Activated naive CD4-positive, alpha-beta T cell treated with Interleukin-2 at 50 U/mL for 16 hours (primary cell): ENCODE measurements around the gene STEAP1.
"Not testable (repeated sequence)": the region's sequence is repeated elsewhere in the genome, so short reads cannot be mapped to it uniquely, and the experiment has no call there.

Source experiments
- DNase-seq: peaks from one replicate; pipeline ENCODE4 v3.0.0-alpha.2; 2020

The STEAP1 gene

DNA sequence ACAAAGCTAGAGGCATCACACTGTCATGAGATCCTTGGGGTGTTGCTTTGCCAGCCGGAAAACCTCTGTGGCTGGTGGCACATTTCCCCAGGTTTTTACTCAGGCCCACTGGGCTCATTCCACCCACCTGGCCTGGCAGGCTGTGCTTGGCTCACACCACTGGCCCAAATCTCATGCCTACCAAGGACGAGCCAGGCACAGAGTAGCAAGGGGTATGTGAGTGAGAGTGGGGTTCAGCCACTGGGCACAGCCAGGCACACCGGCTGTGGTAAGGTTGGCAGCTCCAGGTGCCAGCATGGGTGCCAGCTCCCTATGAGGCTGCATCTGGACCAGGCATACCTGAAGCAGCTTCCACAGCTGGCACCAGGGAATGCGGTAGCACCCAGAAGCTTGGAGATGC is 21.4 kb downstream of the STEAP1 start:
- DNase-seq = no peak

DNA sequence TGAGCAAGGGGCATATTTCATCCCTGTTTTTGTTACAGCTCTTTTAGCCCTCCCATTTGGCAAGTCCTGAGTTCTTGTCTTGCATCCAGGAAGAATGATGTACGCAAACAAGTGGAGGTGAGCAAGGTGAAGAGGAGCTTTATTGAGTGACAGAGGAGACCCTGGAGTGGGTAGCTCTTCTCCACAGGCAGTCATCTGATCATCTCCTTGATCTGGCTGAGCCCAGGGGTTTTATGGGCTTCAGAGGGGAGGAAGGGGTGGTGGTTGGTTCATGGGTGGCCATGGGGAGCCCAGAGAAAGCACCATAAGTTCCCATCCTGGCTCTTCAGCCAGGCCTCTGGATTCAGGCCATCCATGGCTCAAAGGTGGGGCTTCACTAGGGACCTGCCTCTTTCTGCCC is 21.9 kb downstream of the STEAP1 start:
- DNase-seq = no peak

DNA sequence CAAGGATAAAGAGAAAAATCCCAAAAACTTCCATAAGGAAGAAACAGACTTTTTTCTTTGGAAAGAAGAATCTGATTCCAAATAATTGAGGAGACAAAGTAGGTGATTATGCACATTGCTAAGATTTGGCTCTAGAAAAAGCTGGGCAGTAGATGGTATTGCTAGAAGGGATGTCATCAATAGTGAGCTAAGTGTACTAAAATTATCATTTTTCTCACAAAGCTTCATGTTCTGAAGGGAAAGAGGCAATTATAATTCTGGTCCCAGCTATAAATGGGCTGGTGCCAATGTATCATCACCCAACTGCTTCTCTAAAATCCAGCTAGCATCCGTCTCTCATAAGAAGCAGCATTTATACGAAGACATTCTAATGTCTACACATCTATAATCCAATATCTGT is 23.9 kb downstream of the STEAP1 start:
- DNase-seq = no peak

DNA sequence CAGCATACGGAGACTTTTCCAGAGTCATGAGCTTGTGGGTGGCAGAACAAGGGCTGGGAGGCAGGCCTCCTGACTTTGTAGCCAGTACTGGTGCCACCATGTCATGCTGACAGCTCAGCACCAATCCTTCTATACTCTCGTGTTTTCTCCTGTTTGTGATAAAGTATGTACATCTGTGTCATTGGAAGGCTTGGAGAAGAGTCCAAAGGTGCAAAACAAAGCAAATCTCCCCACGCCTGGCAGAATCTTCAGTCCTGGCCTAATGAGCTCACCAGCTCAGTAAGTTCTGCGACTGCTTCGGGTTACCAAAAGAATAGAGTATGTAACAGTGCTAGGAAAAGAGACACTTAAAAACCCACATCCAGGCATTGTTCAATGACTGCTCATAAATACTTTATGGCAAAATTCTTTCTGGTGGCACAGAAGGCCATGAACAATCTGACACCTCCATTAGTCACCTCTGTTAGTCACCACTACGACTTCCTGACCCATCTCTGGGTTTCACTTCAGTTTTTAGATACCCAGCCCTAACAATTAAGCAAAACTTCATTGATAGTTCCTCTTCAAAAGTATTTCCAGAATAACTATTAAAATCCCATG is 24.5 kb downstream of the STEAP1 start:
- no peak for DNase-seq

DNA sequence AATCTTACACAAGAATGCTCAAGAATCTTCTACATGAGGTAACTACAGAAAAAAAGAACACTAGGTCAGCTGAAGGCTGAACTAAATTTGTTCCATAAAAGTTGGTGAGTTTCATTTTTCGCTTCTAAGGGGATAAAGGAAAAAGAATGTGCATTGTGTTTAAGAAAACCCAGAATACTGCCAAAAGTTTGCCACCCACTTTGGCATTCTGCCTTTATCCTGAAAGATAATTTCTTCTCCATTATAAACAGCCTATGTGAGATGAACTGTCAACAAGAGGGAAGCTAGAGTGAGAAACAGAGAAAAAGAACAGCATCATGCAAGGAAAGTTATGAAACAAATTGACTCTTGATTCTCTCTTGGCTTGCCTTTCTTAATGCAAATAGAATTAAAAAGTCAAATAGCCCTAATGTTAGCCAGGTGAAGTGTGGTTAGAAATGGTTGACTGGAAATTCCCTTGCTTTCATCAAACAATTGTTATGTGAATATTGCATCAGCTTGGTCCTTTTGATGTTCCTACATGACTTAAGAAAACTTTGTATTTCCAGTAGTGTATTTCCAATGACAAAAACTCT is 25.8 kb downstream of the STEAP1 start:
- no peak for DNase-seq

DNA sequence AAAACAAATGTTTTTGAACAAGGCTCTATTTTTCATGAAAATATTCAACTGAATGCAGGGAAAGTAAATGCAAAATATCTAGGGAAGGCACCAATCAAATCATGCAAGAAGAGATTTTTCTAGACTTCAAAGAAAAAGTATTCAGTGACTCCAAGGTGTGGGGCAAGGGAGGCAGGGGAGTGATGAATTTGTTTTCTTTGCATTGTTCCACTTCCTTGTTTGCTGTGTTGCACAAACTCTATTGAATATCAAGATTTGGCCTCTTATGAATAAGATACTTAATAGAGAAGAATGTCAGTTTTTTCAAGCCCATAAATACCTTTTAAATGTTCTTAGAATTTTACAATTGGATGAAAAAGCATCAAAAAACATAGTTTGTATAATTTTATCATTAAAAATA is 26.4 kb downstream of the STEAP1 start:
- no peak for DNase-seq

DNA sequence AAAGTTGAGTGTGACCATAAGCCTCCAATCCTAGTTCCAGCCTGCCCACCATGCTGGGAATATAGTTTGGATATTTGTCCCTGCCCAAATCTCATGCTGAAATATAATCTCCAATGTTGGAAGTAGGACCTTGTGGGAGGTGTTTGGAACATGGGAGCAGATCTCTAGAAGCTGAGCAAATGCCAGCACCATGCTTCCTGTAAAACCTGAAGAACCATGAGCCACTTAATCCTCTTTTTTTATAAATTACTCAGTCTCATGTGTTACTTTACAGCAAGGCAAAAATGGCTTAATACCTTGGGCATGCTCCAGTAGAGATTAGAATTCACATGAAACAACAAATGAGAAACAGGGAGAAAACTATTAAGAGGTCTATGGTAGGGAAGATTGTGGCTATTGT is 27.2 kb downstream of the STEAP1 start:
- DNase-seq = no peak

DNA sequence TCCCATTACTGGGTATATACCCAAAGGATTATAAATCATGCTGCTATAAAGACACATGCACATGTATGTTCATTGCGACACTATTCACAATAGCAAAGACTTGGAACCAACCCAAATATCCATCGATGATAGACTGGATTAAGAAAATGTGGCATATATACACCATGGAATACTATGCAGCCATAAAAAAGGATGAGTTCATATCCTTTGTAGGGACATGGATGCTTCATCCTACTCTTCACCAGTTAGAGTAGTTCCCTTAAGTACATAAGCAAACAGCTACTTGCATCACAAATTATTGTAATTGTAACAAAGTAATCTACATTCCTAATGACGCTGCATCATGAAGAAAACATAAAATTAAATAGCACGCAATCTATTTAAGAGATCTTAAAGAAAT is 32.0 kb downstream of the STEAP1 start:
- not testable (repeated sequence) for DNase-seq

DNA sequence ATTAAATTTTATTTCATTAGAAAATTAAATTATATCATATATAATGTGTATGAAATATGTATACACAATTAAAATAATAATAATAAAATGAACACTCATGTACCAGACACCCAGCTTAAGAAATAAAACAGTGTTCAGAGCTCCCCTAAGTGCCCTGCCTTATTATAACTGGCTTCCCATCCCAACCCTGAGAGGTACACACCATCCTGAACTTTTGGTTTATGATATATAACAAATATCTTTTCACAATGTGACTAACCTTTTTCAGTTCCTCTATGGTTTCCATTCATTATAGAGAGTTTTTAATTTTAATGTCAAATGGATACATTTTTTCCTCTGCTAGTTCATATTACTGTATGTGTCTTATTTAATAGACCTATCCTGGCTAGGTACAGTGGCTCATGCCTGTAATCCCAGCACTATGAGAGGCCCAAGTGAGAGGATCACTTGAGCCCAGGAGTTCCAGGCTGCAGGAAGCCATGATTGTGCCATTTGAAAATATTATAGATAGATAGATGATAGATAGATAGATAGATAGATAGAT is 33.3 kb downstream of the STEAP1 start:
- DNase-seq = no peak

DNA sequence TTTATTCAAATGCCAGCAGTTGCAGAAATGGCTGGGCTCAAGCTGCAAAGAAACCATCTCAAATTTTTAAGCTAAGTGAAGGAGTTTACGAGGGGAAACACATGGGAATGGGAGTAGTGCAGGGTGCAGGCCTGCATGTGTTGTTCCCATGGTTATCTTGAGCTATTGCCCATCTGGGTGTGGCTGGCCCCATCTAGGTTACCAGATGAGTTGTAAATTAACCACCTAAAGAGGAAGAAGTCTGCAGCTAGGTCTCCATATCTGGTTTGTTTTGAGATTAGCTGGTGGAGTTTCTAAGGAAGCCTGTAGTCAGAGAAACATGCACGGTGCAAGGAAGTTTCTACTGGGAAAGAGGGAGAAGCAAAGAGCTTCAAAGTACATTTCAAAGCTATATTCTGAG is 34.0 kb downstream of the STEAP1 start:
- DNase-seq = no peak

DNA sequence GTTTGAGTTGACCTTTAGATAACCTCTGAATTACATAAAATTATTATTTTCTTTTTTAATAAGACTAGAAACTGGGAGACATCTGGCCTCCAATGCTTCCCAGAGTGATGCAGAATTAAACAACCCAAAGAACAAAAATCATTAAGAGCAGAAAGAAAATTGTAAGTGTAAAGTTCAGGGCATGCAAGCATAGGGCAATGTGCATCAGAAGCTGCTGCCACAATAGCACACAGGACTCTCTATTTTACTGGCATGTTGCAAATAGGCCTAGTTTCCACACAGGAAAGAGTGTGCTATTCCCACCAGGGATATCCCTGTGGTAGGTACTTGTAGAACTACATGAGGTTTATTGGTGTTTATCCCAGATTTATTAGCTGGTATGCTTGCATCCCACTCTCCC is 36.7 kb downstream of the STEAP1 start:
- DNase-seq = no peak

DNA sequence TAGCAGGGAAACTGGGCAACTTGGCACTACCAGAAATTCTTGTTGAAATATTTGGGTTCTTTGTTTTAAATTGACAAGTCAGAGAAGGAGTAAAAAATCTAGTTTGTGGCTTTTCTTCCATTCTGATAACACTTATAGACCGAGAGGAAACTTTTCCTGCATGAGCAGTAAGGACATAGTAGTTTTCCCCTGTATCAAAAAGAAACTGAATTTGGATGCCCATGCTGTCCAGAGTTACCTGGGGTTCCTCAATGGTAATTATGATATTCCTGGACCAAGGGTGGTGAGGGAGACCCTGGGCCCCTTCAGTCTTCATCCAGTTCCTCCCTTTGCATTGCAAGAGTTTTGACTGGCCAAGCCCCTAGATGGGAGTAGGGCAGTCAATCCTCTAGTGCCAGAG is 37.4 kb downstream of the STEAP1 start:
- DNase-seq = no peak

DNA sequence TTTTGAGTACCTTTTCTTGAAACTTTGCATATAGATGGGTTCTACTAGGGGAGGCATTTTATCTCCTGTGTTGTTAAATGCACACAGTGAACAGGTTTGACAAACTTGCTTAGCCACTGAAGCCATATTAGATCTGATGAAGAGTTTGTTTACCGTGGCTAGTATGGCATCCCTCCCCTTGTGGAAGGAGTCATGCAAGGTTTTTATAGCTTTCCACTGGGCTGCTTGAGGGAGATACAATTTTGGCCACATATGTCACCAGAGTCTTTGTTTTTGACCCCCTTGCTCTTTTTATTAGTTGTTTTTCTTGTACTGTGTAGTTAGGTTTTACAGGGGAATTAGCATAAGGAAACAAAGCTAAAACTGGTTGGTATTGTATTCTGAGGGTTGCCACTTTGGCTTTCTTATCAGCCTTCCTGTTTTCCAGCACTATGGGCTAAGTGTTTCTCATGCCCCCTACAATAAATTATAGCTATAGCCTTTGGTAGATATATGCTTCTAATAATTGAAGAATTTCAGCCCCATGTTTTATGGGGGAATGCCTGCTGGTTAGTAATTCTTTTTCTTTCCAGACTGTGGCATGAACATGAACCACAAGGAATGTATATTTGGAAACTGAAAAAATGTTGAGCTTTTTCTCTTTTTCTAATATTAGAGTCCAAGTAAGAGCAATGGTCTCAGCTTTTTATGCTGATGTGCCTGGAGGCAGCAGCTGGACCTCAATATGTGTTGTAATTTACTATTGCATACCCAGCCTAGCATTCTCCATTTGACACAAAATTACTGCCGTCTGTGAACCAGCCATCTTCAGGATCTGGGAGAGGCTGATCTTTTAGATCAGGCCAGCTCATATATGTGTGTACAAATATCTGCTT is 38.8 kb downstream of the STEAP1 start:
- DNase-seq = no peak

DNA sequence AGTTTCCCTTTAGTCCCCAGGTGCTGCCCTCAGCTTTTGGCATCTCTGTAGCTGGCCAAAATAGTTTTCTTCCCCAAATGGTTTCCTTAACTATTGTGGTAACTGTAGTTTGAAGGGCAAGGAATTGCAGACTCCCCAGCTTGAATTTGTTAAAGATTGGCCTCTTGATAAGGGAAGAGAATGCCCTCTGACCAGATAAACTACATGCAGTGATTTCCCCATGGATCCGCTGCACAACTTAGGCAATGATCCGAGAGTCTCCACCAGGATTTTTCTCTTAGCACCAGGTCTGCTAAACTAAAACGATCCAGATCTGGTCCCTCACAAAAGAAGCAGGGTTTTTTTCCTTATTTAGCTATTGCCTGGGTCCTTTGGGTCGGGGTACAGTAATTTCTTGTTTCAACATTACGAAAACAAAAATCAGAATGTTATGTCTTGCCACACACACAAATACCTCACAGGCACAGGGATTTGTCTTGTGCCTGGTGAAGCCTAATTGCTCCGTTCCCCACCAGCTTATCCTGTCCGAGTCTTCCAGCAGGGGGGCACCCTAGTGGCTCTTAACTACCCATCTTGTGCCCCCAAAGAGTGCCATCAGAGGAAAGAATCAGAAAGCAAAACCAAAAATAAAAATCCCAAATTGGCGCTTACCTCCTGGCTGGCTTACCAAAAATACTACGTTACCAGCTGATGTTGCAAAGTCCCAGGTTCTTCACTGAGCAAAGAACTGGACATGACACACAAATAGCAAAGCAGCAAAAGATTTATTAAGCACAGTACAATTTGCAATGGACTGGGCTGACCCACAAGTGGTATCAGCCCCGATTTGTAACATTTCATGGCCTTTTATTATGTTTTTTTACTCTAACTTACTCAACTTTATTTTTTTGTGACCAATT is 40.9 kb downstream of the STEAP1 start:
- no peak for DNase-seq

DNA sequence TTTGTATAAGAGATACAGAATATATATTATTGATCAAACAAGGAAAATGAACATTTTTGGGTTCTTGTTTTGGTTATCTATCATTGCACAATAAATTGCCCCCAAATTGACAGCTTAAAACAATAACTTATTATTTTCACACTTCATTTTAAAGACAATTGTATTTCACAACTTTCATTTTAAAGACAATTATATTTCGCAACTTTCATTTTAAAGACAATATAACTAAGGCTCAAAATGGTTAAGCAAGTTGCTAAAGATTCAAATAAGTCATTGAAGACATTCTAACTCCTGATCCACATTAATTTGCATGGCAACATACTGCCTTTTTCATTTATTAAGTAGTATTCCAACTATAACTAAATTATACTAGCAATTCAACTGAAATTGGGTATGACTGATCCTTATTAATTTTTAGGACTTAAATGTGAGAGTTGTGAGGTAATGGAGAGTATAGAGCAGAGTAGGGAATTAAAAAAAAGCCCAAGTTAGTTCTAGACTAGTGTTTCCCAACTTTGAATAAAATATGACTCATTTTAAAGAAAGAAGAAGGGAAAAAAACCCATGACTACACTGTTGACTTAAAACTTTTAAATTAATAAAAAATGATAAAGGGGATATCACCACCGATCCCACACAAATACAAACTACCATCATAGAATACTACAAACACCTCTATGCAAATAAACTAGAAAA is 47.4 kb downstream of the STEAP1 start:
- no peak for DNase-seq

DNA sequence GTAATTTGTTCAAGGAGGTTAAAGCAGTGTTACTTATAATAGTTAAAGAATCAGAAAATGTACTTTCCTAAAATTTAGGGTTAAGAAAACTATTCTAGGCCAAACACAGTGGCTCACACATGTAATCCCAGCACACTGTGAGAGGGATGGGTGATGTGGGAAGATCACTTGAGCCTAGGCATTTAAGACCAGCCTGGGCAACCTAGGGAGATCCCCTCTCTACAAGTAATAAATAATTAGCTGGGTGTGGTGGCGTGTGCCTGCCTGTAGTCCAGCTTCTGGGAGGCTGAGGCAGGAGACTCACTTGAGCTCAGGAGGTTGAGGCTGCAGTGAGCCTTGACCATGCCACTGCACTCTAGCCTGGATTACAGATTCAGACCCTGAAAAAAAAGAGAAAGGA is 53.7 kb downstream of the STEAP1 start:
- DNase-seq = no peak

DNA sequence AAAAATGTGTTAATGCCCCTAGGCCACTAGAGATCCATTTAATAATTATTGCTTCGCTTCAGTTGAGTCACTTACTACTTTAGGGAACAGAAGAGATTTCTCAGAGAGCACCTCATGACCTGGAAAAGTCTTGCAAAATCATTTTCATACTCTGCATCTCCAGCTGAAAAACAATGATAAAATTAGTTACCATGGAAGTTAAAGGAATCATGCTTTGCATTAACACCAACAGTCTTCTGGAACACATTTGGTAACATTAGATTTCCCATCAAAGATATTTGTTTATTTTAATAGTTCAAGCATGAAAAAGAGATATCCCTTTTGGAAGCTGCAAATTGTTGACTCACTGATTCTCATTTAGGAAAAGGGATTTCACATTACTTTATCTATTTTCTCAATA is 55.5 kb downstream of the STEAP1 start:
- DNase-seq = no peak

DNA sequence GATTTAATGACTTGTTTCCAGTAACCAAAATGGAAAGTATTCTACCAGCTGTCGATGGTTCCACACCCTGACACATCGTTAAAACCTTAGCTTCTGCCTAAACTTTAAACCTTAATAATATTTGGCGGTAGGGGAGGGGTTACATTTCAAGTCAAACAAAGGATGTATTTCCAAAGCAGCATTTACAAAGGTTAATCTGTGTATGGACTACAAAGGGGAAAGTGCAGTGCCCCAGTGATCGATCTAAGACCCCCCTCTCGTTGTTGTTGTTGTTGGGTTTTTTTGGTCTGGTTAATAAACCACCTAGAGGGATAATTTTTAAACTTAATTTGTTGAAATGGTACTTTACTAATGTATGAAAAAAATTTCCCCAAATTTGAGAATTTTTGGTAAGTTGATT is 56.2 kb downstream of the STEAP1 start:
- DNase-seq = no peak

DNA sequence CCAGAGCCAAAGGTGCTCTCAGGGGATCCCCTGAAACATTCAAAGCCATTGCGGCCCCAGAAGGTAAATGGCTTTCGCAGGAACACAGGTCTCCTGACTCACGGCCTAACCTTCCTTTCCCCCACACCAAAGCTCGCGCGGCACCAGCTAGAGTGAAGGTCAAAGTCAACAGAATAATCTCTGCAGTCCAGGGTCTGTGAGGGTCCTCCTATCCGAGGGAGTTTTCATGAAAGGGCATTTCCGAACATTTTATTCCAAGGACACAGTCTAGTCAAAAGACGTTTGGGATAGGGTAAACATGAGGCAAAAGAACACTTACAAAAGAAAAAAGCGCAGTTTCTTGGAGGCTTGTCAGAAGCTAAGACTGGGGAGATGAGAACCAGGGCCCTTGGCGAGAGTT is 56.7 kb downstream of the STEAP1 start:
- no peak for DNase-seq

DNA sequence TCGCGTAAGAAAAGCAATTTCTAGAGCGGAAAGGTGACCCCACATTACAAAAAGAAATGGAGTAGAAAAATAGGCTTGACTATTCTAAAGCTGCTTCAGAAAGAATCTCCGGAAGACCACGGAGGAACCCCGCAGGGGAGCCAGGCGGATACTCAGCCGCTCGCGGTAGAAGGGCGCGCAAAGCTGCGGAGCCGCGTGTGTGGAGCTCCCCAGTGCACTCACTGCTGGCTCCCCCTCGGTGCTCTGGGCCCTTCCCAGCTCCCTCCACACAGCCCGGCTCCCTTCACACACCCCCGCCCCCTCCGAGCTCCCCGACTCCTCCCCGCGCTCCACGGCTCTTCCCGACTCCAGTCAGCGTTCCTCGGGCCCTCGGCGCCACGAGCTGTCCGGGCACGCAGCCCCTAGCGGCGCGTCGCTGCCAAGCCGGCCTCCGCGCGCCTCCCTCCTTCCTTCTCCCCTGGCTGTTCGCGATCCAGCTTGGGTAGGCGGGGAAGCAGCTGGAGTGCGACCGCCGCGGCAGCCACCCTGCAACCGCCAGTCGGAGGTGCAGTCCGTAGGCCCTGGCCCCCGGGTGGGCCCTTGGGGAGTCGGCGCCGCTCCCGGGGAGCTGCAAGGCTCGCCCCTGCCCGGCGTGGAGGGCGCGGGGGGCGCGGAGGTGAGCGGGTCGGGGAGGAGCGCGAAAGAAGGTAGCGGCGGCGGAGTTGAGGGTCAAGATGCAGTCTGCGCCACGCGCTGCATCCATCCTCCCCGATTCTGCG is 57.3 kb downstream of the STEAP1 start, which contains the start of gene STEAP2:
Gene STEAP2, plus strand, starts transcription at position 350 of the 758 bp plus-strand sequence. CDS start 13,343 bp downstream, outside the sequence.
- no peak for DNase-seq

DNA sequence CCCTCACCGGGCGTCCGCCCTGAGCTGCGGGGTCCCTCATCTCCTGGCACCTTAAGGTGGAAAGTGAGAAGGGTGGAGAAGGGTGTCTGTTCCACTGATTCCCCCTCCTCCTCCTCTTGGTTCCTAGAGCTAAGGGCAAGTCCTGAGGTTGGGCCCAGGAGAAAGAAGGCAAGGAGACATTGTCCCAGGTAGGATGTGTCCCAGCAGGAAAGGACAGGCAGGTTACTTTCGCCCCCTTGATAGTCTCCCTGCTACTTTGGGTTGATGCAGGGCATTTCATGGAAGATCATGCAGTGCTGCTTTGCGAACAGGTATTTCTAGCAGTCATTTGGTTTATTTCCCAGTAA is 57.9 kb downstream of the STEAP1 start:
- no peak for DNase-seq

DNA sequence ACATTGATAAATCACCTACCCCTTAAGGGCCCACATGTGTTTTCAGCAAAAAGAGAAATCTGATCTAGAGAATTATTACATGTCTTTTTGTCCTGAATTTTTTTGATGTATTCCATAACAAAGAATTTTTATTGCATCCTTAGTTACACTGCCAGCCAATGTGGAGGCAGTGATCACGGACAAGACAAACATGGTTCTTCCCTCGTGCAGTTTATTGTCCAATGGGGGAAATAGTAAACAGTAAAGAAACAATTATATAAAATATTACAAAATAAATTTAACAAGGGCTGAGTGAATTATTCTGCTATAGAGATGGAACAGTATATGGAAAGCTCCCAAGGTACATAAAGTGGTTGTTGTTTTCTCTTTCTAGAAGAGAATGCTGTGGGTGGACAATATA is 59.3 kb downstream of the STEAP1 start:
- DNase-seq = no peak
